ENCODE data around the gene GREB1. TPM values are rescaled to one million over a fixed set of nuclear protein-coding genes. Genes with fewer than 3 reads are reported as not detected.

The GREB1 gene
- total and polyA plus RNA-seq, 2 donors, result 0.24 to 0.43 TPM

DNA sequence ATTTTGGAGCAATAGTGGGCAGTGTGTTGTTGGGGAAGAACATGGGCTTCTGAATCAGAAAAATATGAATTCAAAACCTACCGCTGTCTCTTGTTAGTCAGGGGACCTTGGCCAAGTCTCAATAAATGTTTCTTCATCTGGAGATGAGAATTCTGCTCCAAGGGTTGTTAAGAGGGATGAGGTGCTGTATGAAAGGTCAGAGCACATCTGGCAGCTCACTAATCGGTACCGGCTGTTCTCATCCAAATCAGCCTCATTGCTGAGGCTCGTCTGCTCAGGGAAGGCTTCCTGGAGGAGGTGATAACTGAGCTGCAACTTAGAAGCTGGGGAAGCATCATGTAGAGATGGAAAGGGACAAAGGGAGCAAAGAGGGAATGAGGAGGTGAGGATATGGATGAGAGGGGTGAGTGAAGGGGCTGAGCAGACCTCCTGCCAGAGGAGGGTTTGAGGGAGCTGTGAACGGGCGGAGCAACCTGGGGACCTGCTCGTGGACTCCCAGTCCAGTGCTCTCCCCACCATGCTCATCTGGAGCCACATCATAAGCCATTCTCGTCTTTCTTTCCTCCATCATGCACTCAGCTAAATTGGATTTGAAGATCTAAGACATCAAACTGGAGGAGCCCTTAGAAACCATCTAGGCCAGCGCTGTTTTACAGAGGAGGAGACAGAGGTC lies 47.4 kb downstream of the GREB1 start:
- no peaks in the 10 kb centered on the region for H3K36me3 ChIP-seq (ENCODE audit: control insufficient read depth in 2 of 2, insufficient read depth in 2 of 2, low read length in 1 of 2)
- 97% methylated on average over 9 of the region's 9 CpGs for WGBS
- DNase-seq (ENCODE audit: low read depth in 6 of 9, low spot score in 9 of 9), result no peak
- H3K4me1 ChIP-seq (ENCODE audit: control insufficient read depth in 2 of 2, insufficient read depth in 2 of 2, low read length in 2 of 2), result no peaks in the 10 kb centered on the region
- peaks cover 0 to 7% of the 10 kb centered on the region in 2 donors for H3K27me3 ChIP-seq (ENCODE audit: control insufficient read depth in 2 of 2, insufficient read depth in 1 of 2, low read length in 1 of 2)
- no peaks in the 10 kb centered on the region for H3K9me3 ChIP-seq (ENCODE audit: control insufficient read depth in 2 of 2, insufficient read depth in 1 of 2, low read length in 1 of 2)
- no peak overlapping the region for H3K4me3 ChIP-seq (ENCODE audit: low read length in 2 of 2)
- H3K27ac ChIP-seq (ENCODE audit: low read depth in 1 of 2, low read length in 1 of 2), result no peak overlapping the region

- Histone ChIP-seq H3K36me3 (ENCODE audit: control insufficient read depth in 2 of 2, insufficient read depth in 2 of 2, low read length in 1 of 2) (no peaks in the 10 kb centered on the region), H3K27me3 (ENCODE audit: control insufficient read depth in 2 of 2, insufficient read depth in 1 of 2, low read length in 1 of 2) (peaks cover 0 to 7% of the 10 kb centered on the region in 2 donors), H3K4me1 (ENCODE audit: control insufficient read depth in 2 of 2, insufficient read depth in 2 of 2, low read length in 2 of 2) (no peaks in the 10 kb centered on the region), H3K9me3 (ENCODE audit: control insufficient read depth in 2 of 2, insufficient read depth in 1 of 2, low read length in 1 of 2) (no peaks in the 10 kb centered on the region), H3K27ac (ENCODE audit: low read depth in 1 of 2, low read length in 1 of 2) (no peak overlapping the region), H3K4me3 (ENCODE audit: low read length in 2 of 2) (no peak overlapping the region)
- DNase-seq (ENCODE audit: low read depth in 6 of 9, low spot score in 9 of 9), result no peak
- WGBS, result 90% methylated on average over 19 of the region's 19 CpGs
Observed at GRCh38 chr2:11581797-11582611, 48.2 kb downstream of the GREB1 start.

DNA sequence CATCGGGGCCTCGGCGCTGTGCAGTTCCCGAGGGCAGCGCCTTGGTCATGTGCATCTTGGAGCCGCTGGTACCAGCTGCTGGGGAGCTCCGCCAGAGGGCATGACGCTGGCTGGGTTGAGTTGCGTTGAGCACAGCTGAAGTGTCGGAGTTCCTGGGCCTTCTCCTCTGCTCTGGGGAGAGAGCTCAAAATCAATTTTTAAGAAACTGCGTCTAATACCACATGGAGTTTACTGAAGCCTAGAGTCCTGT lies 48.7 kb downstream of the GREB1 start:
- Histone ChIP-seq H3K4me1 (ENCODE audit: control insufficient read depth in 2 of 2, insufficient read depth in 2 of 2, low read length in 2 of 2) (no peaks in the 10 kb centered on the region), H3K4me3 (ENCODE audit: low read length in 2 of 2) (no peak overlapping the region), H3K27ac (ENCODE audit: low read depth in 1 of 2, low read length in 1 of 2) (no peak overlapping the region), H3K9me3 (ENCODE audit: control insufficient read depth in 2 of 2, insufficient read depth in 1 of 2, low read length in 1 of 2) (no peaks in the 10 kb centered on the region), H3K27me3 (ENCODE audit: control insufficient read depth in 2 of 2, insufficient read depth in 1 of 2, low read length in 1 of 2) (peaks cover 0 to 5% of the 10 kb centered on the region in 2 donors), H3K36me3 (ENCODE audit: control insufficient read depth in 2 of 2, insufficient read depth in 2 of 2, low read length in 1 of 2) (no peaks in the 10 kb centered on the region)
- WGBS, result 72% methylated on average over 11 of the region's 11 CpGs
- DNase-seq (ENCODE audit: low read depth in 6 of 9, low spot score in 9 of 9), result peak in 1 of 9 donors; percentile 26

GRCh38 chr2:11582862-11583752 lies 49.3 kb downstream of the GREB1 start:
- no peaks in the 10 kb centered on the region for H3K9me3 ChIP-seq (ENCODE audit: control insufficient read depth in 2 of 2, insufficient read depth in 1 of 2, low read length in 1 of 2)
- peak in 7 of 9 donors; percentile 6 to 58 (median 22) for DNase-seq (ENCODE audit: low read depth in 6 of 9, low spot score in 9 of 9)
- no peak overlapping the region for H3K4me3 ChIP-seq (ENCODE audit: low read length in 2 of 2)
- H3K4me1 ChIP-seq (ENCODE audit: control insufficient read depth in 2 of 2, insufficient read depth in 2 of 2, low read length in 2 of 2), result no peaks in the 10 kb centered on the region
- H3K36me3 ChIP-seq (ENCODE audit: control insufficient read depth in 2 of 2, insufficient read depth in 2 of 2, low read length in 1 of 2), result no peaks in the 10 kb centered on the region
- peaks cover 0 to 5% of the 10 kb centered on the region in 2 donors for H3K27me3 ChIP-seq (ENCODE audit: control insufficient read depth in 2 of 2, insufficient read depth in 1 of 2, low read length in 1 of 2)
- H3K27ac ChIP-seq (ENCODE audit: low read depth in 1 of 2, low read length in 1 of 2), result no peak overlapping the region
- whole genome bisulfite sequencing, result 55% methylated on average over 19 of the region's 19 CpGs

DNA sequence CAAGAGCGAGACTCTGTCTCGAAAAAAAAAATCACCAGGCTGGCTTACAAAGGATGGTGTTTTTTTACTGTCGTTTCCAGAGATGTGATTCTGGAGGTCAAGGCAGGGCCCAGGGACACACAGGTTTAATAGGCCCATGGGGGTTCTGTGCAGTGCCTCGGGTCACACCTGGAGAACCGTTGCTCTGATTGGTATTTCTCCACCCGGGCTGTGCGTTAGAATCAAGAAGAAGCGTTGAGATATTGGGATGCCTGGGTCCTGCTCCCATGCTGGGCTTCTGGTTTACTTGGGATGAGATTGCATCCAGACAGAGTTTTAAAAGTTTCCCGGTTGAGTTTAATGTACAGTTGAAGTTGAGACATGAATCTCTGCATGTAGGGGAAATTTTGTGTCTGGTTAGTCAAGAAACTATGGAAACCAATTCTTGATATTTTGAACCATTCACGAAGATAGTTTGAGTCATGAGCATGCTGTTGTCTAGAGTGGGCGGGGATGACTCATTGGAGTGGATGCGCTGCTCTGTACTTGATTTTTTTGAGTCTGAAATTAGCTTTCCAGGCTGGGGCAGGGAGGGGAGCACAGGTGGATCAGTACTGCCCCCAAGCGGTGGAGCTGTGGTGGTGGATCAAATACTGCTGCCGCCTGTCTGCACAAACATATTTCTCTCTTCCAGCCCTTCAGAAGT lies 50.1 kb downstream of the GREB1 start:
- Histone ChIP-seq H3K4me1 (ENCODE audit: control insufficient read depth in 2 of 2, insufficient read depth in 2 of 2, low read length in 2 of 2) (no peaks in the 10 kb centered on the region), H3K4me3 (ENCODE audit: low read length in 2 of 2) (no peak overlapping the region), H3K27me3 (ENCODE audit: control insufficient read depth in 2 of 2, insufficient read depth in 1 of 2, low read length in 1 of 2) (peaks cover 0 to 7% of the 10 kb centered on the region in 2 donors), H3K36me3 (ENCODE audit: control insufficient read depth in 2 of 2, insufficient read depth in 2 of 2, low read length in 1 of 2) (no peaks in the 10 kb centered on the region), H3K9me3 (ENCODE audit: control insufficient read depth in 2 of 2, insufficient read depth in 1 of 2, low read length in 1 of 2) (no peaks in the 10 kb centered on the region), H3K27ac (ENCODE audit: low read depth in 1 of 2, low read length in 1 of 2) (no peak overlapping the region)
- 61% methylated on average over 14 of the region's 14 CpGs for WGBS
- peak; percentile 18 to 70 (median 35) for DNase-seq (ENCODE audit: low read depth in 6 of 9, low spot score in 9 of 9)

GRCh38 chr2:11584525-11585056 lies 50.7 kb downstream of the GREB1 start:
- Histone ChIP-seq H3K4me3 (ENCODE audit: low read length in 2 of 2) (no peak overlapping the region), H3K27me3 (ENCODE audit: control insufficient read depth in 2 of 2, insufficient read depth in 1 of 2, low read length in 1 of 2) (peaks cover 0 to 7% of the 10 kb centered on the region in 2 donors), H3K36me3 (ENCODE audit: control insufficient read depth in 2 of 2, insufficient read depth in 2 of 2, low read length in 1 of 2) (no peaks in the 10 kb centered on the region), H3K9me3 (ENCODE audit: control insufficient read depth in 2 of 2, insufficient read depth in 1 of 2, low read length in 1 of 2) (no peaks in the 10 kb centered on the region), H3K27ac (ENCODE audit: low read depth in 1 of 2, low read length in 1 of 2) (no peak overlapping the region), H3K4me1 (ENCODE audit: control insufficient read depth in 2 of 2, insufficient read depth in 2 of 2, low read length in 2 of 2) (no peaks in the 10 kb centered on the region)
- no peak for DNase-seq (ENCODE audit: low read depth in 6 of 9, low spot score in 9 of 9)
- WGBS, result 84% methylated on average over 18 of the region's 18 CpGs

GRCh38 chr2:11585071-11585470 lies 51.2 kb downstream of the GREB1 start:
- no peak overlapping the region for H3K27ac ChIP-seq (ENCODE audit: low read depth in 1 of 2, low read length in 1 of 2)
- H3K27me3 ChIP-seq (ENCODE audit: control insufficient read depth in 2 of 2, insufficient read depth in 1 of 2, low read length in 1 of 2), result peaks cover 0 to 7% of the 10 kb centered on the region in 2 donors
- no peak overlapping the region for H3K4me3 ChIP-seq (ENCODE audit: low read length in 2 of 2)
- 96% methylated on average over 7 of the region's 7 CpGs for WGBS
- H3K9me3 ChIP-seq (ENCODE audit: control insufficient read depth in 2 of 2, insufficient read depth in 1 of 2, low read length in 1 of 2), result no peaks in the 10 kb centered on the region
- H3K4me1 ChIP-seq (ENCODE audit: control insufficient read depth in 2 of 2, insufficient read depth in 2 of 2, low read length in 2 of 2), result no peaks in the 10 kb centered on the region
- DNase-seq (ENCODE audit: low read depth in 6 of 9, low spot score in 9 of 9), result no peak
- no peaks in the 10 kb centered on the region for H3K36me3 ChIP-seq (ENCODE audit: control insufficient read depth in 2 of 2, insufficient read depth in 2 of 2, low read length in 1 of 2)

DNA sequence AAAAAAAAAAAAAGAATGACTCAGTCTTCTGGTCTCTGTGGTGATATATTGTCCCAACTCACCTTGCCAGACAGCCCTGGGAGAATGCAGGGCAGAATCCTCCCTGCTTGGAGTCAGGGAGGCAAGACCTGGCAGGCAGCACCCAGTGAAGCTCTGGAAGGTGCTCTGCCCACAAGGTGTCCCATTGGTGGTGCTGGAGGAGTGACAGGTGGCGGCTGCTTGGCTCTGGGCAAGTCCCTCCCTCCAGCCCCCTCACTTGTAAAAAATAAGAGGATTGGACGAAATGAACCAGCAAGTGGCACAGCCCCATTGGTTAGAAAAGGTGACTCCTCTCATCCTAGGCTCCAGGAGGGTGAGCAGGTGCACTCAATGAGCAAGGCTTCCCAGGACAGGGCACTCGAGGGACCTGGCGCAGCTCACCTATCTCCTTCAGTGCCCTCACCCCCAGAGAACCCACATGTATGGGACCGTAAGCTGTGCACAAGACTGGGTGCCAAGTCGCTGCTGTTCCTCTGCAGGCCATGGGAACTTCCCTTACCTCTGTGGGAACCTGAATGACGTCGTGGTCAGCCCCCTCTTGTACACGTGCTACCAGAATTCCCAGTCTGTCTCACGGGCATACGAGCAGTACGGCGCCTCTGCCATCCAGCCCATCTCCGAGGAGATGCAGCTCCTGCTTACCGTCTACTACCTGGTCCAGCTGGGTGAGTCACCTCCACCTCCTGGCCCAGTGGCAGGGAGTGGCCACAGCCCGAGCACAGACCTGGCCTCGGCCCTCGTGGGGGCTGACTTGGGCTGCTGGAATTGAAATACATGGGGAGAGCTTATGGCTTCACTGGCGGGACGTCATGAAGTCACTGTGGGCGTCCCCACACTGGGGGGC lies 54.6 kb downstream of the GREB1 start:
- 90% methylated on average over 21 of the region's 21 CpGs for WGBS
- H3K27ac ChIP-seq (ENCODE audit: low read depth in 1 of 2, low read length in 1 of 2), result no peak overlapping the region

More for the DNA sequence above, 54.6 kb downstream of the GREB1 start:
- no peaks in the 10 kb centered on the region for H3K9me3 ChIP-seq (ENCODE audit: control insufficient read depth in 2 of 2, insufficient read depth in 1 of 2, low read length in 1 of 2)
- DNase-seq (ENCODE audit: low read depth in 6 of 9, low spot score in 9 of 9), result no peak
- H3K27me3 ChIP-seq (ENCODE audit: control insufficient read depth in 2 of 2, insufficient read depth in 1 of 2, low read length in 1 of 2), result peaks cover 0 to 2% of the 10 kb centered on the region in 2 donors
- H3K36me3 ChIP-seq (ENCODE audit: control insufficient read depth in 2 of 2, insufficient read depth in 2 of 2, low read length in 1 of 2), result no peaks in the 10 kb centered on the region
- no peak overlapping the region for H3K4me3 ChIP-seq (ENCODE audit: low read length in 2 of 2)
- H3K4me1 ChIP-seq (ENCODE audit: control insufficient read depth in 2 of 2, insufficient read depth in 2 of 2, low read length in 2 of 2), result no peaks in the 10 kb centered on the region

Data from thymus (tissue), 11 donors.